ENCODE results near the gene CALB2. TPM values are rescaled to one million over a fixed set of nuclear protein-coding genes. Genes with fewer than 3 reads are reported as not detected.

Gene CALB2
- total and polyA plus RNA-seq, 8 donors: 0.46 to 2.6 (median 1.2) TPM; not detected in 2

DNA sequence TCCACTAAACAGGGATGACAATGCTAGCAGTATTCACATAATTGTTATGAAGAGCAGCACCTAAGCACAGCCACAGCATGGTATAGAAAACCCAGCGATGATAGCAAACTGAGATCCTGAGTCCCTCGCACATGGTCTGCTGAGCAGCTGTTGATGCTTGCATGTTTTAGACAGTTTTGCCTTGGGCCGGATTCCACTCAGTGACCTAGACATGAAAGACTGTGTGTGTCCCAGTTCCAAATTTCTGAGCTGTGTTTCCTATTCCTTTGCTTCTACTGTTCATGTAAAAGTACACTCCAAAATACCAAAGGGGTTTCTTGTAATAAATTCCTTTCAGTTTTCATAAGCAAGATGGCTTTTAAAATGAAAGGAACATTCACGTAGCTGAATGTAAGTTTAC lies 38.5 kb upstream of the CALB2 start:
- Histone ChIP-seq H3K4me1 (no peaks in the 10 kb centered on the region), H3K27me3 (no peaks in the 10 kb centered on the region), H3K27ac (no peak overlapping the region), H3K36me3 (no peaks in the 10 kb centered on the region), H3K9me3 (no peaks in the 10 kb centered on the region), H3K4me3 (no peak overlapping the region)
- TF ChIP-seq POLR2A (IDR thresholded peaks at IDR 0.05) (no peak), EP300 (IDR thresholded peaks at IDR 0.05) (no peak), POLR2AphosphoS5 (IDR thresholded peaks at IDR 0.05) (no peak)
- TF ChIP-seq, protein P1, sequence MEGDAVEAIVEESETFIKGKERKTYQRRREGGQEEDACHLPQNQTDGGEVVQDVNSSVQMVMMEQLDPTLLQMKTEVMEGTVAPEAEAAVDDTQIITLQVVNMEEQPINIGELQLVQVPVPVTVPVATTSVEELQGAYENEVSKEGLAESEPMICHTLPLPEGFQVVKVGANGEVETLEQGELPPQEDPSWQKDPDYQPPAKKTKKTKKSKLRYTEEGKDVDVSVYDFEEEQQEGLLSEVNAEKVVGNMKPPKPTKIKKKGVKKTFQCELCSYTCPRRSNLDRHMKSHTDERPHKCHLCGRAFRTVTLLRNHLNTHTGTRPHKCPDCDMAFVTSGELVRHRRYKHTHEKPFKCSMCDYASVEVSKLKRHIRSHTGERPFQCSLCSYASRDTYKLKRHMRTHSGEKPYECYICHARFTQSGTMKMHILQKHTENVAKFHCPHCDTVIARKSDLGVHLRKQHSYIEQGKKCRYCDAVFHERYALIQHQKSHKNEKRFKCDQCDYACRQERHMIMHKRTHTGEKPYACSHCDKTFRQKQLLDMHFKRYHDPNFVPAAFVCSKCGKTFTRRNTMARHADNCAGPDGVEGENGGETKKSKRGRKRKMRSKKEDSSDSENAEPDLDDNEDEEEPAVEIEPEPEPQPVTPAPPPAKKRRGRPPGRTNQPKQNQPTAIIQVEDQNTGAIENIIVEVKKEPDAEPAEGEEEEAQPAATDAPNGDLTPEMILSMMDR (IDR thresholded peaks at IDR 0.05): no peak
- WGBS, 5 donors: 72 to 86% (median 82%) methylated on average over 4 of the region's 4 CpGs
- DNase-seq: no peak
- intact Hi-C loops (cut with DNase I; ENCODE audit: low total_unique reads): loop anchor here (10.0 kb wide), 1 partner anchor 105 kb away; no protein-coding TSS in a partner anchor

DNA sequence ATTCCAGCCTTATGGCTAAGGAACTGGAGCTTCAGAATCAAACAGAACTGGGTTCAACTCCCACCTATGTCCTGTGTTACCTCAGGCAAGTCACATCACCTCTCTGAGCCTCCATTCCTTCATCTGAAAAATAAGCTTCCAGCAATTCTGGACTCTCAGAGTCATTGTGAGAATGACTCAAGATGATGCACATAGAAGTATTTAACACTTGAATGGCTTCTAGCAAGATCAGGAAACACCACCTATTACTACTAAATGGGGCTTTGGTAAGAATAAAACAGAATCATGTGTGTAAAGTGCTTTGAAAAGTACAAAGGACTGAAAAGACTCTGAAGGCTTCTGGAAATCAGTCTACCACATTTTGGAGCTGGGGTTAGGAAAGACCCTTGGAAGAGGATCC lies 30.8 kb upstream of the CALB2 start:
- H3K4me3 ChIP-seq: no peak overlapping the region
- TF ChIP-seq POLR2AphosphoS5 (IDR thresholded peaks at IDR 0.05) (no peak), EP300 (IDR thresholded peaks at IDR 0.05) (no peak), POLR2A (IDR thresholded peaks at IDR 0.05) (no peak)
- TF ChIP-seq, protein P1 (IDR thresholded peaks at IDR 0.05): no peak

DNA sequence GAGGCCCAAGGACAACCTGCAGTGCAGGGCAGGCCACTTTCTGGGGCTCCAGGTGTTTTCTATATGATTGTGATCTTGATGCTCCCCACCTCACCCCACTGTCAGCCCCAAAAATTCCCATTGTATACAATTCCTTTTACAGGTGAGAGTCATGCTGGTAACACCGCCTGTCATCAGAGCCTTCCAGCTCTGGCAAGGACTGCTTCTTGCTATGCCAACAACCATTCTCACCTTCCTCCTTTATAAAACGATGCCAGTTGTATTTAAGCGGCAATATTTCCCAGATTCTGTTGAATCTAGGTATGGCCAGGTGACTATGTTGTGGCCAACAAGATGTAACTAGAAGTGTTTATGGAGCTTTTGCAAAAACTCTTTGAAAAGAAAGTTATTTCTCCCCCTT lies 30.4 kb upstream of the CALB2 start:
- Histone ChIP-seq H3K4me3 (no peak overlapping the region), H3K9me3 (peaks cover 0 to 6% (median 0%) of the 10 kb centered on the region in 4 donors), H3K27me3 (peaks cover 0 to 7% (median 0%) of the 10 kb centered on the region in 3 donors), H3K4me1 (no peaks in the 10 kb centered on the region), H3K27ac (no peak overlapping the region), H3K36me3 (no peaks in the 10 kb centered on the region)
- TF ChIP-seq POLR2AphosphoS5 (IDR thresholded peaks at IDR 0.05) (no peak), POLR2A (IDR thresholded peaks at IDR 0.05) (no peak), EP300 (IDR thresholded peaks at IDR 0.05) (no peak)
- TF ChIP-seq, protein P1 (IDR thresholded peaks at IDR 0.05): no peak
- 81 to 88% (median 86%) methylated on average over 3 of the region's 3 CpGs for WGBS, 5 donors
- no peak for DNase-seq
- intact Hi-C loops (cut with DNase I; ENCODE audit: low total_unique reads): no loop called here

More for the DNA sequence above, 30.8 kb upstream of the CALB2 start:
- no peaks in the 10 kb centered on the region for H3K4me1 ChIP-seq
- no peaks in the 10 kb centered on the region for H3K36me3 ChIP-seq
- no peak overlapping the region for H3K27ac ChIP-seq
- intact Hi-C loops (cut with DNase I; ENCODE audit: low total_unique reads): no loop called here
- DNase-seq: no peak
- H3K9me3 ChIP-seq: peaks cover 0 to 6% (median 0%) of the 10 kb centered on the region in 4 donors
- H3K27me3 ChIP-seq: peaks cover 0 to 7% (median 0%) of the 10 kb centered on the region in 3 donors

DNA sequence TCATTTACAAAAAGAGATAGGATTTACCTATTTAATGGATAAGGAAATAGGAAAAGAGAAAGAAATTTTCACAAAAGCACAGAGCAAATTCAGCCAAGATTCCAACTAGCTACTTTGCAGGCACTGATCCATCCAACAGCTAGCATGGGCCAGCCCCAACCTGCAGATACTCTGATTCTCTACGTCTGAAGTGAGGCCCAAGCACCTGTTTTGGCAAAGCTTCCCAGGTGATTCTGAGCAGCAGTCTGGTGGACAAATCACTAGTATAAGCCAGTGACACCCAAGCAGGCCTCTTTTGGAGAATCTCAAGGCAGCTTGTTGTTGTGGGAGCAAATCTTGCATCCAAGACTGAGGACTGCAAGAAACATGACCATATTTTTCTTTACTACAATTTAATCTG lies 20.9 kb upstream of the CALB2 start:
- H3K9me3 ChIP-seq: no peaks in the 10 kb centered on the region
- H3K4me1 ChIP-seq: no peaks in the 10 kb centered on the region
- intact Hi-C loops (cut with DNase I; ENCODE audit: low total_unique reads): no loop called here
- H3K36me3 ChIP-seq: no peaks in the 10 kb centered on the region
- no peak overlapping the region for H3K4me3 ChIP-seq
- H3K27me3 ChIP-seq: peaks cover 0 to 20% (median 4%) of the 10 kb centered on the region in 3 donors
- H3K27ac ChIP-seq: no peak overlapping the region
- TF ChIP-seq, protein P1 (IDR thresholded peaks at IDR 0.05): no peak
- TF ChIP-seq POLR2A (IDR thresholded peaks at IDR 0.05): no peak
- DNase-seq: no peak
- WGBS, 5 donors: 38 to 71% (median 63%) methylated on average over 1 of the region's 1 CpG
